Kidney epithelial cell (primary cell): Measurements from ENCODE around the gene TMEM220. TPM values are rescaled to one million over a fixed set of nuclear protein-coding genes. Genes with fewer than 3 reads are reported as not detected.
A peak's percentile ranks its signal among the peaks of the same experiment; 100 is the strongest.

ENCODE experiments used
- DNase-seq: peaks from one replicate; pipeline ENCODE4 v3.0.0-alpha.2; 2010; ENCODE audit warnings: low read depth
- H3K27me3 ChIP-seq: 2 replicates; pipeline ENCODE4 v1.6.0; 2011; ENCODE audit warnings: low read length; ENCODE audit not compliant: control insufficient read depth, insufficient read depth
- H3K36me3 ChIP-seq: 2 replicates; pipeline ENCODE4 v1.5.1; 2011; ENCODE audit warnings: low read length; ENCODE audit not compliant: control insufficient read depth, insufficient read depth
- H3K4me3 ChIP-seq: 2 replicates; pipeline ENCODE4 v1.5.1; 2011; ENCODE audit warnings: low read depth, mild to moderate bottlenecking, control low read depth, low read length
- CTCF ChIP-seq: IDR thresholded peaks from 2 replicates; pipeline ENCODE4 v1.5.1; 2011; ENCODE audit warnings: mild to moderate bottlenecking, moderate library complexity, low read length, control low read depth, inconsistent platforms; ENCODE audit not compliant: insufficient read depth, poor library complexity, severe bottlenecking
- total RNA-seq: library from RNA; depleted of rRNA; stranded (reverse); fragments of >200 nt; gene quantifications from 2 replicates; pipeline ENCODE4 v1.2.3, GENCODE V29; 2015

TMEM220 gene
- total RNA-seq = 2.8 and 9.0 TPM in 2 replicates

- Histone ChIP-seq H3K27me3 (no peaks in the 10 kb centered on the region), H3K36me3 (no peaks in the 10 kb centered on the region), H3K4me3 (peak within 1 kb of the TSS; percentile 59)
- peak; percentile 42 for DNase-seq
- no peak for TF ChIP-seq CTCF
These were observed at the start of gene TMEM220 for GRCh38 chr17:10729334-10730193. Gene TMEM220 (minus strand): TSS chr17:10730023. CDS start chr17:10729851, 172 bp downstream.

GRCh38 chr17:10779609-10780008 lies 49.8 kb upstream of the TMEM220 start:
- TF ChIP-seq CTCF = no peak
- Histone ChIP-seq H3K27me3 (no peaks in the 10 kb centered on the region), H3K4me3 (no peak overlapping the region), H3K36me3 (no peaks in the 10 kb centered on the region)
- no peak for DNase-seq

GRCh38 chr17:10777890-10778289 lies 48.1 kb upstream of the TMEM220 start:
- no peak overlapping the region for H3K4me3 ChIP-seq
- H3K27me3 ChIP-seq = no peaks in the 10 kb centered on the region
- DNase-seq = no peak
- no peaks in the 10 kb centered on the region for H3K36me3 ChIP-seq
- no peak for TF ChIP-seq CTCF

- no peaks in the 10 kb centered on the region for H3K27me3 ChIP-seq
- no peak for DNase-seq
- H3K4me3 ChIP-seq = no peak overlapping the region
- TF ChIP-seq CTCF = no peak
- no peaks in the 10 kb centered on the region for H3K36me3 ChIP-seq
These were observed 47.4 kb upstream of the TMEM220 start for GRCh38 chr17:10777131-10777807.

GRCh38 chr17:10776381-10776780 lies 46.6 kb upstream of the TMEM220 start:
- no peak overlapping the region for H3K4me3 ChIP-seq
- no peak for TF ChIP-seq CTCF
- H3K27me3 ChIP-seq = no peaks in the 10 kb centered on the region
- H3K36me3 ChIP-seq = no peaks in the 10 kb centered on the region
- no peak for DNase-seq
